ENCODE results near the gene DYNC1I2. TPM values are rescaled to one million over a fixed set of nuclear protein-coding genes. Genes with fewer than 3 reads are reported as not detected.

DYNC1I2 gene
- total RNA-seq, 1 experiment from 2014 or later = 39.4 TPM

DNA sequence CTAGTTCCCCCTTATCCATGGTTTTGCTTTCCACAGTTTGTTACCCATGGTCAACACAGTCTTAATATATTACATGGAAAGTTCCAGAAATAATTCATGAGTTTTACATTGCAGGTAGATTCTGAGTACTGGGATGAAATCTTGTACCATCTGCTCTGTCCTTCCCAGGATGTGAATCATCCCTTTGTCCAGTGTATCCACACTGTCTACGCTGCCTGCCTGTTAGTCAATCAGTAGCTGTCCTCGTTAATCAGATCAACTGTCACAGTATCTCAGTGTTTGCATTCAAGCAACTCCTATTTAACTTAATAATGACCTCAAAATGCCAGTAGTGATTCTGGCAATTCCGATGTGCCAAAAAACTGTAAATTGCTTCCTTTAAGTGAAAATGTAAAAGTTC is 76.3 kb downstream of the DYNC1I2 start:
- no peak for ATAC-seq
- intact Hi-C loops (cut with micrococcal nuclease) = no loop called here
- BruUV-seq (replicated peaks) = no TSS peak

More for the DNA sequence above, 76.3 kb downstream of the DYNC1I2 start:
- H3K27me3 ChIP-seq (ENCODE audit: insufficient read depth, low read length) = no peaks in the 10 kb centered on the region
- DNase-seq (ENCODE audit: low read depth, low spot score) = no peak
- H3K4me1 ChIP-seq (ENCODE audit: control insufficient read depth in 1 of 2, insufficient read depth in 2 of 2, low read length in 2 of 2) = no peaks in the 10 kb centered on the region
- ChIA-PET CTCF (no interaction called here), POLR2A (no interaction called here), RAD21 (ENCODE audit: low non-redundant PET in 1 of 2, low total read pairs in 2 of 2, uncharacterized antibody in 2 of 2, unreplicated experiment in 2 of 2) (no interaction called here)
- TF ChIP-seq ZNF274 (IDR thresholded peaks at IDR 0.05; ENCODE audit: low read depth, low read length) (no peak), TCF7L2 (IDR thresholded peaks at IDR 0.05; ENCODE audit: borderline replicate concordance, extremely low read depth, insufficient read depth, insufficient read length) (no peak), SRF (IDR thresholded peaks at IDR 0.05; ENCODE audit: low read depth) (no peak), RAD21 (IDR thresholded peaks at IDR 0.05; ENCODE audit: low read depth) (no peak), FOSL1 (IDR thresholded peaks at IDR 0.05; ENCODE audit: low read depth) (no peak), POLR2AphosphoS5 (IDR thresholded peaks at IDR 0.05; ENCODE audit: low read depth, low read length) (no peak), ATF3 (IDR thresholded peaks at IDR 0.05) (no peak), ZFX (IDR thresholded peaks at IDR 0.05) (no peak), SIN3A (IDR thresholded peaks at IDR 0.05; ENCODE audit: low read depth) (no peak), ELF1 (IDR thresholded peaks at IDR 0.05; ENCODE audit: borderline replicate concordance, low read depth) (no peak)
- TF ChIP-seq, protein P1, sequence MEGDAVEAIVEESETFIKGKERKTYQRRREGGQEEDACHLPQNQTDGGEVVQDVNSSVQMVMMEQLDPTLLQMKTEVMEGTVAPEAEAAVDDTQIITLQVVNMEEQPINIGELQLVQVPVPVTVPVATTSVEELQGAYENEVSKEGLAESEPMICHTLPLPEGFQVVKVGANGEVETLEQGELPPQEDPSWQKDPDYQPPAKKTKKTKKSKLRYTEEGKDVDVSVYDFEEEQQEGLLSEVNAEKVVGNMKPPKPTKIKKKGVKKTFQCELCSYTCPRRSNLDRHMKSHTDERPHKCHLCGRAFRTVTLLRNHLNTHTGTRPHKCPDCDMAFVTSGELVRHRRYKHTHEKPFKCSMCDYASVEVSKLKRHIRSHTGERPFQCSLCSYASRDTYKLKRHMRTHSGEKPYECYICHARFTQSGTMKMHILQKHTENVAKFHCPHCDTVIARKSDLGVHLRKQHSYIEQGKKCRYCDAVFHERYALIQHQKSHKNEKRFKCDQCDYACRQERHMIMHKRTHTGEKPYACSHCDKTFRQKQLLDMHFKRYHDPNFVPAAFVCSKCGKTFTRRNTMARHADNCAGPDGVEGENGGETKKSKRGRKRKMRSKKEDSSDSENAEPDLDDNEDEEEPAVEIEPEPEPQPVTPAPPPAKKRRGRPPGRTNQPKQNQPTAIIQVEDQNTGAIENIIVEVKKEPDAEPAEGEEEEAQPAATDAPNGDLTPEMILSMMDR (IDR thresholded peaks at IDR 0.05 in 2 of 3, conservative IDR thresholded peaks at IDR 0.05 in 1 of 3; ENCODE audit: borderline replicate concordance in 1 of 3, insufficient read depth in 1 of 3, low read depth in 2 of 3, low read length in 2 of 3) = no peak
- TF ChIP-seq, protein P2, sequence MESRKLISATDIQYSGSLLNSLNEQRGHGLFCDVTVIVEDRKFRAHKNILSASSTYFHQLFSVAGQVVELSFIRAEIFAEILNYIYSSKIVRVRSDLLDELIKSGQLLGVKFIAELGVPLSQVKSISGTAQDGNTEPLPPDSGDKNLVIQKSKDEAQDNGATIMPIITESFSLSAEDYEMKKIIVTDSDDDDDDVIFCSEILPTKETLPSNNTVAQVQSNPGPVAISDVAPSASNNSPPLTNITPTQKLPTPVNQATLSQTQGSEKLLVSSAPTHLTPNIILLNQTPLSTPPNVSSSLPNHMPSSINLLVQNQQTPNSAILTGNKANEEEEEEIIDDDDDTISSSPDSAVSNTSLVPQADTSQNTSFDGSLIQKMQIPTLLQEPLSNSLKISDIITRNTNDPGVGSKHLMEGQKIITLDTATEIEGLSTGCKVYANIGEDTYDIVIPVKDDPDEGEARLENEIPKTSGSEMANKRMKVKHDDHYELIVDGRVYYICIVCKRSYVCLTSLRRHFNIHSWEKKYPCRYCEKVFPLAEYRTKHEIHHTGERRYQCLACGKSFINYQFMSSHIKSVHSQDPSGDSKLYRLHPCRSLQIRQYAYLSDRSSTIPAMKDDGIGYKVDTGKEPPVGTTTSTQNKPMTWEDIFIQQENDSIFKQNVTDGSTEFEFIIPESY (IDR thresholded peaks at IDR 0.05; ENCODE audit: extremely low read depth, insufficient replicate concordance, low read length) = no peak
- no peaks in the 10 kb centered on the region for H3K79me2 ChIP-seq (ENCODE audit: insufficient read depth, low read length)
- no peak overlapping the region for H3K27ac ChIP-seq (ENCODE audit: low read depth, low read length)
- H3K9me2 ChIP-seq (ENCODE audit: insufficient read depth) = no peaks in the 10 kb centered on the region
- no peaks in the 10 kb centered on the region for H3K9me3 ChIP-seq (ENCODE audit: control insufficient read depth in 1 of 2, insufficient read depth in 1 of 2, low read depth in 1 of 2, low read length in 2 of 2)
- no peak overlapping the region for H3K9ac ChIP-seq (ENCODE audit: low read length)
- no peak overlapping the region for H3K4me2 ChIP-seq (ENCODE audit: low read length)
- H4K20me1 ChIP-seq (ENCODE audit: insufficient read depth) = no peaks in the 10 kb centered on the region
- H3K4me3 ChIP-seq (replicated peaks in 1 of 2; ENCODE audit: low read depth in 1 of 2, low read length in 2 of 2) = no peak overlapping the region
- H3K36me3 ChIP-seq (ENCODE audit: control insufficient read depth in 1 of 2, insufficient read depth in 2 of 2, low read length in 2 of 2) = no peaks in the 10 kb centered on the region
- H2AFZ ChIP-seq (ENCODE audit: low read depth, low read length, poor library complexity, severe bottlenecking) = no peak overlapping the region
